Stimulated activated CD4-positive, alpha-beta T cell treated with anti-CD3 and anti-CD28 coated beads, Interleukin-4, amount 100 ng/mL, for 48 hours (primary cell): ENCODE measurements around the gene LITAFD.
"Not testable (repeated sequence)": the region's sequence is repeated elsewhere in the genome, so short reads cannot be mapped to it uniquely, and the experiment has no call there.

Source experiments
- DNase-seq, 2 donors: peaks; one replicate each; pipeline ENCODE4 v3.0.0-alpha.2; 2020; ENCODE audit warnings: low read depth in 2 of 2

LITAFD gene

GRCh38 chr16:8858994-8859912 lies 22.9 kb upstream of the LITAFD start:
- DNase-seq: no peak

GRCh38 chr16:8859913-8860881 lies 22.0 kb upstream of the LITAFD start:
- no peak for DNase-seq

GRCh38 chr16:8861563-8862308 lies 20.4 kb upstream of the LITAFD start:
- no peak for DNase-seq

- no peak for DNase-seq
These were observed 19.6 kb upstream of the LITAFD start for GRCh38 chr16:8862309-8863130.

GRCh38 chr16:8863594-8864424 lies 18.3 kb upstream of the LITAFD start:
- no peak for DNase-seq

GRCh38 chr16:8864480-8865110 lies 17.6 kb upstream of the LITAFD start:
- no peak for DNase-seq

GRCh38 chr16:8865145-8865882 lies 16.8 kb upstream of the LITAFD start:
- no peak for DNase-seq

GRCh38 chr16:8866118-8866883 lies 15.8 kb upstream of the LITAFD start:
- no peak for DNase-seq

GRCh38 chr16:8866884-8867215 lies 15.3 kb upstream of the LITAFD start:
- DNase-seq: no peak

- DNase-seq: no peak
These were observed 14.8 kb upstream of the LITAFD start for GRCh38 chr16:8867216-8867931.

- no peak for DNase-seq
These were observed 14.2 kb upstream of the LITAFD start for GRCh38 chr16:8867932-8868415.

- peak; percentile 65 to 88 for DNase-seq
These were observed 13.5 kb upstream of the LITAFD start, which contains the start of gene CARHSP1 for GRCh38 chr16:8868416-8869211. TSS of gene CARHSP1 (minus strand) at chr16:8869006. CDS start at chr16:8859328, 9,678 bp downstream.

GRCh38 chr16:8869212-8869987 lies 12.8 kb upstream of the LITAFD start:
- DNase-seq: no peak

GRCh38 chr16:8869988-8870241 lies 12.2 kb upstream of the LITAFD start:
- not testable (repeated sequence) for DNase-seq

GRCh38 chr16:8872071-8872470 lies 10.1 kb upstream of the LITAFD start:
- DNase-seq: no peak
